ENCODE results near the gene SPHK2. TPM values are rescaled to one million over a fixed set of nuclear protein-coding genes. Genes with fewer than 3 reads are reported as not detected.

The SPHK2 gene
- total RNA-seq, 4 donors from 2014 or later = 7.8 to 12.4 (median 9.2) TPM

DNA sequence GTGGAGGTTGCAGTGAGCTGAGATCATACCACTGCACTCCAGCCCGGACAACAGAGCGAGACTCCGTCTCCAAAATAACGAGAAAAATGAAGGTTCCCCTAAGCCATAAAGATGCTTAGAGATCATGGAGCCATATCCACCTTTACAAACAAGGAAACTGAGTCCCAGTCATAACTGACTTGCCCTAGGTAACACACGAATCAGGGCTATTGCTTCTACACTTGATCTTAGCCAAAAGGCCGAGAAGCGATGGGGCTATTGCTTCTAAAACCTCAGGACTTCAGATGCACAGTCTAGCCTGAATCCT, 14.7 kb downstream of the SPHK2 start:
- TF ChIP-seq POLR2A (IDR thresholded peaks at IDR 0.05) = no peak
- TF ChIP-seq, protein P1, sequence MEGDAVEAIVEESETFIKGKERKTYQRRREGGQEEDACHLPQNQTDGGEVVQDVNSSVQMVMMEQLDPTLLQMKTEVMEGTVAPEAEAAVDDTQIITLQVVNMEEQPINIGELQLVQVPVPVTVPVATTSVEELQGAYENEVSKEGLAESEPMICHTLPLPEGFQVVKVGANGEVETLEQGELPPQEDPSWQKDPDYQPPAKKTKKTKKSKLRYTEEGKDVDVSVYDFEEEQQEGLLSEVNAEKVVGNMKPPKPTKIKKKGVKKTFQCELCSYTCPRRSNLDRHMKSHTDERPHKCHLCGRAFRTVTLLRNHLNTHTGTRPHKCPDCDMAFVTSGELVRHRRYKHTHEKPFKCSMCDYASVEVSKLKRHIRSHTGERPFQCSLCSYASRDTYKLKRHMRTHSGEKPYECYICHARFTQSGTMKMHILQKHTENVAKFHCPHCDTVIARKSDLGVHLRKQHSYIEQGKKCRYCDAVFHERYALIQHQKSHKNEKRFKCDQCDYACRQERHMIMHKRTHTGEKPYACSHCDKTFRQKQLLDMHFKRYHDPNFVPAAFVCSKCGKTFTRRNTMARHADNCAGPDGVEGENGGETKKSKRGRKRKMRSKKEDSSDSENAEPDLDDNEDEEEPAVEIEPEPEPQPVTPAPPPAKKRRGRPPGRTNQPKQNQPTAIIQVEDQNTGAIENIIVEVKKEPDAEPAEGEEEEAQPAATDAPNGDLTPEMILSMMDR (IDR thresholded peaks at IDR 0.05 in 4 of 5, conservative IDR thresholded peaks at IDR 0.05 in 1 of 5) = no peak
- intact Hi-C loops (cut with DNase I; ENCODE audit: low total_unique reads) = loop anchor here (2.0 to 10.0 kb wide), 4 partner anchors 15 to 1241 kb away; partner anchors contain the start of genes AKT1S1, GYS1, PPP1R15A and RPL18
- Histone ChIP-seq H3K4me1 (peaks cover 60 to 76% of the 10 kb centered on the region in 2 donors), H3K27me3 (no peaks in the 10 kb centered on the region), H3K36me3 (no peaks in the 10 kb centered on the region), H3K4me3 (peak overlapping the region; percentile 16 to 95 (median 64)), H3K9me3 (no peaks in the 10 kb centered on the region), H3K27ac (peak overlapping the region; percentile 97 to 100 (median 100))
- in situ Hi-C loops (cut with MboI; ENCODE audit: low sequenced_read_pairs in 4 of 4) = loop anchor here in 1 of 4 donors (25.0 kb wide), 1 partner anchor 103 kb away; the partner anchor contains the start of genes IZUMO1 and RASIP1
- ATAC-seq = no peak
- no peak for DNase-seq

DNA sequence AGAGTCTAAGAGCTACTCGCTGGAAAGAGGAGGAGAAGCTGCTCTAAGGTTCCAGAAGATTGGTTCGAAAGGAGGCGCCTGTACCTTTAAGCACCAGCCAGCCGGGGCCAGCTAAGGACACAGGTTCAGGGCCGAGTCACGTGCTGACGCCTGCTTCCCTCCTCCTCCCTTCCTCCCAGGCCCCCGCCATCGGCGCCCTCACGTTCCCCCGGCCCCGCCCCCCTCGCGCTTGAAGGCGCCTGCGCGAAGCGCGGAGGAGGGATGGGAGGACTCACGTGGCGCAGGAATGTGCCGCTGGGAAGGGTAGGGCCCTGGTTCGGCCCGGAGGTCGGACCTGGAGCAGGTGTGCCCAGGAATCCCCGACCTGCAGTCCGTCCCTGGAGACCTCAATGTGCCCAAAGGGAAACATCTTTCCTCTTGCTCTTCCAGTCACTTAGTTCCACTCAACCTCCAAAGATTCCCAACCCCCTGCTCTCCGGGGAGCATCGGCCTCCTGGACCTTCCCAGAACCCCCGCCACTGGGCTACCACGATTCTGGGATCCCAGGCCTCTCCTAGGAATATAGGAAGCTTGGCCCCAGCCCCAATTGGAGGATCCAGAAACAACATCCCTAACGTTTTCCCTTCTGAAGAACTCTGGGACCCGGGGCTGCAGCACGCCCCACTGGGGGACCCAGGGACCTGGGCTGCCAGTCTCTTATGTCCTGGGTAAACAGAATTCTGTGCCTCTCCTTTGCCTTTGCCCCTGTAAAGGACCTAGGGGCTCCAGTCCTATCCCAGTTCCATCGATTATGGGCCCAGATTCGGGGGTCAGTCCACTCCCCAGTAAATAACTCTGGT, 15.3 kb downstream of the SPHK2 start:
- peak overlapping the region; percentile 97 to 100 (median 100) for H3K27ac ChIP-seq
- TF ChIP-seq, protein P1 (IDR thresholded peaks at IDR 0.05 in 4 of 5, conservative IDR thresholded peaks at IDR 0.05 in 1 of 5) = no peak
- peak; percentile 52 to 71 for TF ChIP-seq POLR2A (IDR thresholded peaks at IDR 0.05)
- no peaks in the 10 kb centered on the region for H3K9me3 ChIP-seq
- H3K4me1 ChIP-seq = peaks cover 60 to 74% of the 10 kb centered on the region in 2 donors
- intact Hi-C loops (cut with DNase I; ENCODE audit: low total_unique reads) (loop anchor here (2.0 to 10.0 kb wide), 6 partner anchors 16 to 1568 kb away; partner anchors contain the start of genes AKT1S1, GYS1, MYH14 and PPP1R15A), in situ Hi-C loops (cut with MboI; ENCODE audit: low sequenced_read_pairs in 4 of 4) (loop anchor here in 1 of 4 donors (25.0 kb wide), 1 partner anchor 103 kb away; the partner anchor contains the start of genes IZUMO1 and RASIP1)
- ATAC-seq (peak; percentile 39 to 40), DNase-seq (peak; percentile 98 to 99)
- H3K4me3 ChIP-seq = peak overlapping the region; percentile 54 to 95 (median 64)
- no peaks in the 10 kb centered on the region for H3K27me3 ChIP-seq
- no peaks in the 10 kb centered on the region for H3K36me3 ChIP-seq

DNA sequence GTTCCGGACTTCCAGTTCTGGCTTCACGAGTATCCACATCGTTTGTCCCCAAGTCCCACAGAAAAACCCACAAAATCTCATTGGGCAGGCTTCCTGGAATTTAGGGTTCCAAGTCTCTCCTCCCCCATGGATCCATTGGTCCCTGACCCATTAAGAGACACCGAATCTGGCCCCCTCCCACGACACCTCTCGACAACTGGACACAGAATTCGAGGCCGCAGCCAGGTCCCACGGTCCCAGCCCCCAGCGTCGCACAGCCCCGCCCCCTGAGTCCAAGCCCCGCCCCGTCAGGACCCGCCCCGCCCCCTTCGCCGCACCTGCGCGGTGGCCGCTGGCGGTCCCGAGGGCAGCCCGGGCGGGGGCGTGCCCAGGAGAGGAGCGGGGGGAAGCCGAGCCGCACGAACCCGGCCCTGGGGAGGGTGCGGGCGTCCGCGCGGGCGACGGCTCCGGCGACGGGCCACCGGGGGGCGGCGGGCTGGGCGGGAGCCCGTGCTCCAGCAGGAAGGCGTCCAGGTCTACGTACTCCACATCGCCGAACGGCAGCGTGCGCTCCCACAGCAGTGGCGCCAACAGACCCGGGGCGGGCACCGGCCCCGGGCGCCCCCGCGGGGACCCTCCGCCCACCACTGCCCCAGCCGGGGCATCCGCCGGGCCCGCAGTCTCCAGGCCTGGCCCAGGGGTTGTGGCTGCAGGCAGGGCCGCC, 16.1 kb downstream of the SPHK2 start:
- ATAC-seq (peak; percentile 16 to 28), DNase-seq (peak; percentile 70 to 88)
- Histone ChIP-seq H3K9me3 (no peaks in the 10 kb centered on the region), H3K4me3 (peak overlapping the region; percentile 58 to 95 (median 76)), H3K27ac (peak overlapping the region; percentile 97 to 100 (median 100)), H3K27me3 (no peaks in the 10 kb centered on the region), H3K36me3 (no peaks in the 10 kb centered on the region), H3K4me1 (peaks cover 56 to 66% of the 10 kb centered on the region in 2 donors)
- intact Hi-C loops (cut with DNase I; ENCODE audit: low total_unique reads) (loop anchor here (2.0 to 10.0 kb wide), 6 partner anchors 17 to 1567 kb away; partner anchors contain the start of genes AKT1S1, GYS1, MYH14 and PPP1R15A), in situ Hi-C loops (cut with MboI; ENCODE audit: low sequenced_read_pairs in 4 of 4) (loop anchor here in 1 of 4 donors (25.0 kb wide), 1 partner anchor 102 kb away; the partner anchor contains the start of genes IZUMO1 and RASIP1)
- peak; percentile 94 for TF ChIP-seq POLR2A (IDR thresholded peaks at IDR 0.05)
- TF ChIP-seq, protein P1 (IDR thresholded peaks at IDR 0.05 in 4 of 5, conservative IDR thresholded peaks at IDR 0.05 in 1 of 5) = peak in 1 of 5 experiments; percentile 24

DNA sequence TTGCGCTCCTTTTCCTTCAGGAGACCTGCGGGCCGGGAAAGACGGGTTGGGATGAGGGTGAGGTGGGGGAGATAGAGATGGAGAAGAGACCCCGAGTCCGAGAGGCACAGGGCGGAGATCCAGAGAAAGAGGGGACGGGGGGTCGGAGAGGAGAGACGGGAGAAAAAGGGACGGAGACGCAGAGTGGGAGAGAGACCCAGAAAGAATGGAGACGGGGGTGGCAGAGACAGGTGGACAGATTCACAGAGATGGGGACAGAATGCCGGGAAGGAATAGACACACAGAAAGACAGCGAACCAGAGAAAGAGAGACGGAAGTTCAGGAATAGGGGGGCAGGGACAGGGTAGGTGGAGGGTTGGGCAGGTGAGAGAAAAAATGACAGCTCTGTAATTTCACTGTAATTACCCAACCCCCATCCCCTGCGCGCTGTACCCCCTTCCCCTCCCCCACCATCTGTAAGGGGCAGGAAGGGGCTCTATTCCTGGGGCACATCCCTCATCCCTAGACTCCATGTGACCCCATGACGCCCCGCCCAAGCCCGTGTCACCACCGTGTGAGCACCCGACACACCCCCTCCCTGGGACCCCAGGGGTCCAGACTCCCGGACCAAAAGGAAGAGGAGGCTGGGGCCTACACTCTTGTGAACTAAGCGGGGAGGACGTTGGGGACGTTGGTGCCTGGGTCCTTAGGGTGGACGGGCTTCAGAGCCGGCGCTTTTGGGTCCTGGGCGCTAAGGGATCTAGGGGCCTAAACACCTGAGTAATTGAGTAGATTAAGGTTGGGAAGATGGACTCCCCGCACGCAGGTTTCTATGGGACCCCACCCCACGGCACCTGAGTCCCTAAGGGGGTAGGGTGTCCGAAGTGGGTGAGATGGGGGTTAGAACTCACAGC, 16.9 kb downstream of the SPHK2 start:
- Histone ChIP-seq H3K36me3 (no peaks in the 10 kb centered on the region), H3K4me1 (peaks cover 48 to 58% of the 10 kb centered on the region in 2 donors), H3K4me3 (peak overlapping the region; percentile 58 to 95 (median 76)), H3K9me3 (no peaks in the 10 kb centered on the region), H3K27me3 (no peaks in the 10 kb centered on the region), H3K27ac (peak overlapping the region; percentile 97 to 100 (median 100))
- in situ Hi-C loops (cut with MboI; ENCODE audit: low sequenced_read_pairs in 4 of 4) = loop anchor here in 1 of 4 donors (25.0 kb wide), 1 partner anchor 101 kb away; the partner anchor contains the start of genes IZUMO1 and RASIP1
- TF ChIP-seq POLR2A (IDR thresholded peaks at IDR 0.05) = no peak
- TF ChIP-seq, protein P1 (IDR thresholded peaks at IDR 0.05 in 4 of 5, conservative IDR thresholded peaks at IDR 0.05 in 1 of 5) = no peak
- intact Hi-C loops (cut with DNase I; ENCODE audit: low total_unique reads) = loop anchor here (2.0 to 10.0 kb wide), 6 partner anchors 17 to 1566 kb away; partner anchors contain the start of genes AKT1S1, GYS1, MYH14 and PPP1R15A
- DNase-seq (peak in 1 of 2 donors; percentile 71), ATAC-seq (no peak)
